Esophagus muscularis mucosa (tissue), 4 donors: Measurements from ENCODE around the gene DROSHA. TPM values are rescaled to one million over a fixed set of nuclear protein-coding genes. Genes with fewer than 3 reads are reported as not detected.

Experiments used
- DNase-seq: peaks from one replicate; pipeline ENCODE4 v3.0.0-alpha.2; 2017; ENCODE audit errors: extremely low spot score
- H3K27ac ChIP-seq, 4 donors: fragments of 200-600 bp; sonication (generic); replicated peaks in 1 of 4; 1 replicate in 3 of 4; 2 replicates in 1 of 4; pipeline ENCODE4 v1.5.1; 2016 to 2019; ENCODE audit warnings: mild to moderate bottlenecking in 1 of 4
- H3K27me3 ChIP-seq, 4 donors: fragments of 200-600 bp; sonication (generic); one replicate each; pipeline versions ENCODE4 v1.5.1 to v1.6.0; 2016 to 2019
- H3K36me3 ChIP-seq, 4 donors: fragments of 200-600 bp; sonication (generic); one replicate each; pipeline ENCODE4 v1.5.1; 2016 to 2019
- H3K4me1 ChIP-seq, 4 donors: fragments of 200-600 bp; sonication (generic); one replicate each; pipeline ENCODE4 v1.5.1; 2016 to 2019
- H3K4me3 ChIP-seq, 4 donors: fragments of 200-600 bp; sonication (generic); 1 replicate in 2 of 4; 2 replicates in 2 of 4; pipeline ENCODE4 v1.5.1; 2016 to 2019; ENCODE audit warnings: mild to moderate bottlenecking in 4 of 4, moderate library complexity in 1 of 4
- H3K9me3 ChIP-seq, 4 donors: fragments of 200-600 bp; sonication (generic); 1 replicate in 3 of 4; 2 replicates in 1 of 4; pipeline ENCODE4 v1.5.1; 2016 to 2019
- EP300 ChIP-seq: sonication (generic); formaldehyde crosslinking; IDR thresholded peaks from one replicate; pipeline ENCODE4 v1.6.1; 2017; ENCODE audit warnings: antibody characterized with exemption
- POLR2A ChIP-seq: fragments of 450-650 bp; IDR thresholded peaks from one replicate; pipeline ENCODE4 v1.6.1; 2017; ENCODE audit warnings: antibody characterized with exemption, moderate library complexity, mild to moderate bottlenecking, low read depth
- POLR2AphosphoS5 ChIP-seq, 2 donors: sonication (generic); formaldehyde crosslinking; IDR thresholded peaks; one replicate each; pipeline ENCODE4 v1.6.1; 2017; ENCODE audit warnings: antibody characterized with exemption in 2 of 2
- WGBS: methylation state at CpG from one replicate; pipeline ENCODE4 v1.1.5; 2018; 5-methylcytosine and 5-hydroxymethylcytosine counted together
- intact Hi-C: fragments of 100-400 bp; cut with DNase I; formaldehyde crosslinking; loops from one replicate; pipeline ENCODE4 v1.15.1; 2023
- total RNA-seq, 4 donors: library from RNA; depleted of rRNA; stranded (reverse); fragments of >200 nt; gene quantifications; one replicate each; pipeline versions ENCODE4 v1.1.0 to v1.2.1, GENCODE V29; 2016
- TF ChIP-seq, protein P1 (sequence below), 3 experiments: fragments of 200-600 bp in 2 of 3; fragments of 450-650 bp in 1 of 3; sonication (generic) in 2 of 3; IDR thresholded peaks; one replicate each; pipeline ENCODE4 v1.5.1; 2017 to 2019; ENCODE audit warnings: antibody characterized with exemption in 3 of 3, mild to moderate bottlenecking in 2 of 3, moderate library complexity in 1 of 3

Gene DROSHA
- total RNA-seq, 4 donors from 2014 or later: 27.5 to 47.0 (median 36.6) TPM

DNA sequence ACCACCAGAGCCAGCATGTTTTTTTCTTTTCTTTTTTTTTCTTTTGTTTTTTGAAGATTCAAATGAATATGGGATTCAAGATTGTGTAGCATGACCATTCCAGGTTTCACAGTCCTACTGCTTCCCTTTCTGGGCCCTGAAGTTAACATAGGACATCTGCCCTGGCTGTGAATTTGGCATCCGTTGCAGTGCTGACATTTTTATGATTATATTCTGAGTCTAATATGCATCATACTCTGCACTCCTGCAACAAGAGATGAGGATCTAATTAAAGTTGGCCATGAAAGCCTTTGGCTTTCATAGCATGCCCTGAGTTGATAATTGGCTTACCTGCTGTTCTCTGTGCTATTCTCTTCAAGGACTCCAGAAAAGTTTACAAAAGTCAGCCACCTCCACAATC lies 30.1 kb upstream of the DROSHA start:
- TF ChIP-seq POLR2AphosphoS5 (IDR thresholded peaks at IDR 0.05): no peak
- no peak for TF ChIP-seq POLR2A
- TF ChIP-seq, protein P1, sequence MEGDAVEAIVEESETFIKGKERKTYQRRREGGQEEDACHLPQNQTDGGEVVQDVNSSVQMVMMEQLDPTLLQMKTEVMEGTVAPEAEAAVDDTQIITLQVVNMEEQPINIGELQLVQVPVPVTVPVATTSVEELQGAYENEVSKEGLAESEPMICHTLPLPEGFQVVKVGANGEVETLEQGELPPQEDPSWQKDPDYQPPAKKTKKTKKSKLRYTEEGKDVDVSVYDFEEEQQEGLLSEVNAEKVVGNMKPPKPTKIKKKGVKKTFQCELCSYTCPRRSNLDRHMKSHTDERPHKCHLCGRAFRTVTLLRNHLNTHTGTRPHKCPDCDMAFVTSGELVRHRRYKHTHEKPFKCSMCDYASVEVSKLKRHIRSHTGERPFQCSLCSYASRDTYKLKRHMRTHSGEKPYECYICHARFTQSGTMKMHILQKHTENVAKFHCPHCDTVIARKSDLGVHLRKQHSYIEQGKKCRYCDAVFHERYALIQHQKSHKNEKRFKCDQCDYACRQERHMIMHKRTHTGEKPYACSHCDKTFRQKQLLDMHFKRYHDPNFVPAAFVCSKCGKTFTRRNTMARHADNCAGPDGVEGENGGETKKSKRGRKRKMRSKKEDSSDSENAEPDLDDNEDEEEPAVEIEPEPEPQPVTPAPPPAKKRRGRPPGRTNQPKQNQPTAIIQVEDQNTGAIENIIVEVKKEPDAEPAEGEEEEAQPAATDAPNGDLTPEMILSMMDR (IDR thresholded peaks at IDR 0.05): no peak
- no peak for TF ChIP-seq EP300
- H3K27ac ChIP-seq: no peak overlapping the region
- H3K9me3 ChIP-seq: no peaks in the 10 kb centered on the region
- 29% methylated on average over 1 of the region's 1 CpG for WGBS
- no peaks in the 10 kb centered on the region for H3K27me3 ChIP-seq
- H3K36me3 ChIP-seq: peaks cover 0 to 9% (median 4%) of the 10 kb centered on the region in 4 donors
- H3K4me1 ChIP-seq: peaks cover 3 to 23% (median 21%) of the 10 kb centered on the region in 4 donors
- DNase-seq: no peak
- intact Hi-C loops: no loop called here
- H3K4me3 ChIP-seq: no peak overlapping the region

DNA sequence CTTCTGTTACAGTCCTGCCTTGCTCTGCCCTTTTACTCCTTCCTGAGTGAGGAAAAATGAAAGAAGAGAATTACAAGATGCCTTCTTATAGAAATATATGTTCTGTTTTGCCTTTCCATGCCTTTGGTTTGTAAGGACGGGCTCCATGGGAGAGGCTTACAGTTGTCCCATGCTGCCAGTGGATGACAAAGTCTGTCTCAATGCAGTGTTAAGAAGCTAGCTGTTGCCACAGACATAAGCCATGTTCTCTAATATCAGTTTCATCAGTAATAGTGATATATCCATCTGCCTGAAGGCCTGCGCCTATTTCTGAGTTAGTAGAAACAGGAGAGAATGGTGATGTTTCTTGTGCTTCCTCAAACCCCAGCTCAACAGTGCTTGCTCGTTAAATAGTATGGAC lies 28.0 kb upstream of the DROSHA start:
- TF ChIP-seq, protein P1 (IDR thresholded peaks at IDR 0.05): no peak
- TF ChIP-seq POLR2A (no peak), POLR2AphosphoS5 (IDR thresholded peaks at IDR 0.05) (no peak), EP300 (no peak)
- no peak overlapping the region for H3K27ac ChIP-seq
- no peak for DNase-seq
- no peaks in the 10 kb centered on the region for H3K27me3 ChIP-seq
- H3K4me1 ChIP-seq: peaks cover 3 to 23% (median 21%) of the 10 kb centered on the region in 4 donors
- H3K4me3 ChIP-seq: no peak overlapping the region
- intact Hi-C loops: no loop called here
- WGBS: 98% methylated on average over 3 of the region's 3 CpGs
- H3K36me3 ChIP-seq: peaks cover 0 to 30% (median 14%) of the 10 kb centered on the region in 4 donors
- no peaks in the 10 kb centered on the region for H3K9me3 ChIP-seq

DNA sequence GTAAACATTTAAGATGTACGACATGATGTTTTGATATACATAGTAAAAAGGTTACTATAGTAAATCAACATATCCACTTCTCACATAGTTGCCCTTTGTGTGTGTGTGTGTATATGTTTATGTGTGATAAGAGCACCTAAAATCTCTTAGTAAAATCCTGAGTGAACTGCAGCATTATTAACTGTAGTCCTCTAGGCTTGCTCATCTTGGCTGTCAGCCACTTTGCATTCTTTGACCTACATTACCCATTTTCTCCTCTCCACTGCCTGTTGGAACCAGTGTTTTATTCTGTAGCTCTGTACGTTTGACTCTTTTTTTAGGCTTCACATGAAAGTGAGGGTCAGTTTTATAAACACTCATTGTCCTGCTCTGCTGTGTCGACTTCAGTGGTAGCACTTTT lies 24.6 kb upstream of the DROSHA start:
- Histone ChIP-seq H3K4me1 (no peaks in the 10 kb centered on the region), H3K27ac (no peak overlapping the region), H3K27me3 (no peaks in the 10 kb centered on the region), H3K36me3 (peaks cover 16 to 64% (median 46%) of the 10 kb centered on the region in 4 donors), H3K9me3 (no peaks in the 10 kb centered on the region), H3K4me3 (no peak overlapping the region)
- TF ChIP-seq POLR2A (no peak), POLR2AphosphoS5 (IDR thresholded peaks at IDR 0.05) (no peak), EP300 (no peak)
- TF ChIP-seq, protein P1 (IDR thresholded peaks at IDR 0.05): no peak
- DNase-seq: no peak
- intact Hi-C loops: no loop called here
- WGBS: 72% methylated on average over 3 of the region's 3 CpGs

DNA sequence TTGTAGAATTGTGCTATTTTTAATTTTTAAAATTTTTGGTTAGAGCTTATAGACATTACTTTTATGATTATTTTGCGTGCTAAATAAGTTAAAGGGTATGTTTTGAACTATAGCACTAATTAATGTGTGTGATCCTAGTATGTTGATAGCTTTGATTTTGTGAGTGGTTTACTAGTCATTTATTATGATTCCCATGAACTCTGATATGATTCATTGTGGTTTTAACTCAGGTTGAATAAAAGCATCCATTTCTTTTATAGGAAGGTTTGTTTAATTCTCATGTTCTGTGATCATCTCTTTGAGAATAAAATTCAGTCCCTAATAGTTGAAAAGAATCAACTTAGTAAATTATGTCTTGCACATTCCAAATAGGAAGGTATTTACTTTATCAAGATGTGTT lies 22.7 kb upstream of the DROSHA start:
- intact Hi-C loops: no loop called here
- Histone ChIP-seq H3K4me3 (no peak overlapping the region), H3K27ac (no peak overlapping the region), H3K4me1 (no peaks in the 10 kb centered on the region), H3K36me3 (peaks cover 20 to 73% (median 52%) of the 10 kb centered on the region in 4 donors), H3K27me3 (no peaks in the 10 kb centered on the region), H3K9me3 (no peaks in the 10 kb centered on the region)
- TF ChIP-seq POLR2AphosphoS5 (IDR thresholded peaks at IDR 0.05): no peak
- TF ChIP-seq POLR2A: no peak
- TF ChIP-seq, protein P1 (IDR thresholded peaks at IDR 0.05): no peak
- no peak for TF ChIP-seq EP300
- 95% methylated on average over 1 of the region's 1 CpG for WGBS
- DNase-seq: no peak

DNA sequence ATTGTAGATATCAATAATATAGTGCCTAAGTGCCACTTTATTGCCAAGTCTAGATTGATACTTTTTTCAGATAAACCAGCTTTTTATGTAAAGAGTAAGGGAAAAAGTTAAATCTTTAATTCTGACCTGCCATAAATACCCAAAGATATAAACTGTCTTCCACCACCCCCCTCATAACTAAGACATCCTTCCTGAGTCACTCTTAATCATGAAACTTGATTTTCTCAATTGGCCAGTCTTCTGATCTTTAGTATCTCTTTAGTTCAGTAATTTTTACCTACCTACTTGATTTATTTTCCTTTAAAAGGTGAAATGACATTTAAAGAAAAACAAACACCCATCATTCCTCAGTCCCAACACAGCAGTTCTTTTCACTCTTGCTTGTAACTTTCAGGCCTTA lies 22.0 kb upstream of the DROSHA start:
- Histone ChIP-seq H3K36me3 (peaks cover 20 to 77% (median 57%) of the 10 kb centered on the region in 4 donors), H3K27ac (no peak overlapping the region), H3K27me3 (no peaks in the 10 kb centered on the region), H3K4me1 (no peaks in the 10 kb centered on the region), H3K4me3 (no peak overlapping the region), H3K9me3 (no peaks in the 10 kb centered on the region)
- no peak for DNase-seq
- intact Hi-C loops: no loop called here
- no peak for TF ChIP-seq POLR2AphosphoS5 (IDR thresholded peaks at IDR 0.05)
- TF ChIP-seq, protein P1 (IDR thresholded peaks at IDR 0.05): no peak
- TF ChIP-seq POLR2A: no peak
- TF ChIP-seq EP300: no peak
